HL-60 (cell line): Measurements from ENCODE around the gene GALT.

Experiments used
- CTCF ChIP-seq: IDR thresholded peaks from one replicate; pipeline ENCODE4 v1.5.1; 2011; ENCODE audit warnings: low read length, control low read depth, inconsistent platforms; ENCODE audit not compliant: insufficient read depth
- GABPA ChIP-seq: IDR thresholded peaks from 2 replicates; pipeline ENCODE4 v1.6.1; 2012; ENCODE audit warnings: low read depth
- POLR2AphosphoS5 ChIP-seq: IDR thresholded peaks from 2 replicates; pipeline ENCODE4 v1.6.1; 2012; ENCODE audit warnings: low read depth
- TF ChIP-seq, protein P1 (sequence below): IDR thresholded peaks from 2 replicates; pipeline ENCODE4 v1.6.1; 2012; ENCODE audit warnings: low read depth; ENCODE audit not compliant: insufficient replicate concordance

GRCh38 chr9:34675869-34676268 is 29.4 kb downstream of the GALT start:
- no peak for TF ChIP-seq CTCF
- no peak for TF ChIP-seq GABPA
- no peak for TF ChIP-seq POLR2AphosphoS5
- TF ChIP-seq, protein P1, sequence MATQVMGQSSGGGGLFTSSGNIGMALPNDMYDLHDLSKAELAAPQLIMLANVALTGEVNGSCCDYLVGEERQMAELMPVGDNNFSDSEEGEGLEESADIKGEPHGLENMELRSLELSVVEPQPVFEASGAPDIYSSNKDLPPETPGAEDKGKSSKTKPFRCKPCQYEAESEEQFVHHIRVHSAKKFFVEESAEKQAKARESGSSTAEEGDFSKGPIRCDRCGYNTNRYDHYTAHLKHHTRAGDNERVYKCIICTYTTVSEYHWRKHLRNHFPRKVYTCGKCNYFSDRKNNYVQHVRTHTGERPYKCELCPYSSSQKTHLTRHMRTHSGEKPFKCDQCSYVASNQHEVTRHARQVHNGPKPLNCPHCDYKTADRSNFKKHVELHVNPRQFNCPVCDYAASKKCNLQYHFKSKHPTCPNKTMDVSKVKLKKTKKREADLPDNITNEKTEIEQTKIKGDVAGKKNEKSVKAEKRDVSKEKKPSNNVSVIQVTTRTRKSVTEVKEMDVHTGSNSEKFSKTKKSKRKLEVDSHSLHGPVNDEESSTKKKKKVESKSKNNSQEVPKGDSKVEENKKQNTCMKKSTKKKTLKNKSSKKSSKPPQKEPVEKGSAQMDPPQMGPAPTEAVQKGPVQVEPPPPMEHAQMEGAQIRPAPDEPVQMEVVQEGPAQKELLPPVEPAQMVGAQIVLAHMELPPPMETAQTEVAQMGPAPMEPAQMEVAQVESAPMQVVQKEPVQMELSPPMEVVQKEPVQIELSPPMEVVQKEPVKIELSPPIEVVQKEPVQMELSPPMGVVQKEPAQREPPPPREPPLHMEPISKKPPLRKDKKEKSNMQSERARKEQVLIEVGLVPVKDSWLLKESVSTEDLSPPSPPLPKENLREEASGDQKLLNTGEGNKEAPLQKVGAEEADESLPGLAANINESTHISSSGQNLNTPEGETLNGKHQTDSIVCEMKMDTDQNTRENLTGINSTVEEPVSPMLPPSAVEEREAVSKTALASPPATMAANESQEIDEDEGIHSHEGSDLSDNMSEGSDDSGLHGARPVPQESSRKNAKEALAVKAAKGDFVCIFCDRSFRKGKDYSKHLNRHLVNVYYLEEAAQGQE: no peak
